Upper lobe of right lung (tissue), 1 donor: Measurements from ENCODE around the gene BHLHE23. TPM values are rescaled to one million over a fixed set of nuclear protein-coding genes. Genes with fewer than 3 reads are reported as not detected.

Source experiments
- ATAC-seq: fragments of 200-7000 bp; cut with Tn5 transposase; one replicate; pipeline ENCODE4 v1.9.1; 2020; ENCODE audit warnings: mild to moderate bottlenecking, moderate library complexity
- DNase-seq: peaks from one replicate; pipeline ENCODE4 v3.0.0-alpha.2; 2020
- H3K27ac ChIP-seq: fragments of 200-600 bp; one replicate; pipeline ENCODE4 v1.8.0; 2022
- H3K27me3 ChIP-seq: fragments of 200-600 bp; one replicate; pipeline ENCODE4 v1.8.0; 2022; ENCODE audit warnings: mild to moderate bottlenecking
- H3K36me3 ChIP-seq: fragments of 200-600 bp; one replicate; pipeline ENCODE4 v1.8.0; 2022
- H3K4me1 ChIP-seq: fragments of 200-600 bp; one replicate; pipeline ENCODE4 v1.8.0; 2022
- H3K4me3 ChIP-seq: fragments of 200-600 bp; one replicate; pipeline ENCODE4 v1.8.0; 2022; ENCODE audit warnings: mild to moderate bottlenecking
- H3K9me3 ChIP-seq: fragments of 200-600 bp; one replicate; pipeline ENCODE4 v1.8.0; 2022
- intact Hi-C: fragments of 100-400 bp; cut with DNase I; formaldehyde crosslinking; loops from one replicate; pipeline ENCODE4 v1.11.0; 2022
- total RNA-seq: library from RNA; stranded (reverse); fragmentation: NEBNext Ultra II Directional; extraction: Animal tissue kit (Norgen Biotek cat#: 25700); gene quantifications from one replicate; pipeline ENCODE4 v1.2.1, GENCODE V29; 2021
- TF ChIP-seq, protein P1 (sequence below): fragments of 200-600 bp; IDR thresholded peaks from one replicate; pipeline ENCODE4 v1.8.0; 2022; ENCODE audit warnings: antibody characterized with exemption
- donor health status: DM: no; HTN: yes; CAD: no; lungs with severe emphysema.

Gene BHLHE23
- total RNA-seq, 1 donor from 2014 or later: not detected

GRCh38 chr20:63007360-63007645, 539 bp upstream of the BHLHE23 start:
- intact Hi-C loops: no loop called here
- Histone ChIP-seq H3K27me3 (peaks cover 98% of the 10 kb centered on the region), H3K27ac (no peak overlapping the region), H3K36me3 (no peaks in the 10 kb centered on the region), H3K9me3 (no peaks in the 10 kb centered on the region), H3K4me3 (no peak overlapping the region), H3K4me1 (peaks cover 7% of the 10 kb centered on the region)
- TF ChIP-seq, protein P1, sequence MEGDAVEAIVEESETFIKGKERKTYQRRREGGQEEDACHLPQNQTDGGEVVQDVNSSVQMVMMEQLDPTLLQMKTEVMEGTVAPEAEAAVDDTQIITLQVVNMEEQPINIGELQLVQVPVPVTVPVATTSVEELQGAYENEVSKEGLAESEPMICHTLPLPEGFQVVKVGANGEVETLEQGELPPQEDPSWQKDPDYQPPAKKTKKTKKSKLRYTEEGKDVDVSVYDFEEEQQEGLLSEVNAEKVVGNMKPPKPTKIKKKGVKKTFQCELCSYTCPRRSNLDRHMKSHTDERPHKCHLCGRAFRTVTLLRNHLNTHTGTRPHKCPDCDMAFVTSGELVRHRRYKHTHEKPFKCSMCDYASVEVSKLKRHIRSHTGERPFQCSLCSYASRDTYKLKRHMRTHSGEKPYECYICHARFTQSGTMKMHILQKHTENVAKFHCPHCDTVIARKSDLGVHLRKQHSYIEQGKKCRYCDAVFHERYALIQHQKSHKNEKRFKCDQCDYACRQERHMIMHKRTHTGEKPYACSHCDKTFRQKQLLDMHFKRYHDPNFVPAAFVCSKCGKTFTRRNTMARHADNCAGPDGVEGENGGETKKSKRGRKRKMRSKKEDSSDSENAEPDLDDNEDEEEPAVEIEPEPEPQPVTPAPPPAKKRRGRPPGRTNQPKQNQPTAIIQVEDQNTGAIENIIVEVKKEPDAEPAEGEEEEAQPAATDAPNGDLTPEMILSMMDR: no peak
- ATAC-seq (no peak), DNase-seq (no peak)

GRCh38 chr20:63005862-63006539, 763 bp downstream of the BHLHE23 start:
- Histone ChIP-seq H3K4me1 (peaks cover 7% of the 10 kb centered on the region), H3K27ac (no peak overlapping the region), H3K36me3 (no peaks in the 10 kb centered on the region), H3K9me3 (no peaks in the 10 kb centered on the region), H3K27me3 (peaks cover 97% of the 10 kb centered on the region), H3K4me3 (no peak overlapping the region)
- intact Hi-C loops: no loop called here
- no peak for DNase-seq
- no peak for ATAC-seq
- TF ChIP-seq, protein P1: no peak

- no peaks in the 10 kb centered on the region for H3K36me3 ChIP-seq
- no peaks in the 10 kb centered on the region for H3K9me3 ChIP-seq
- no peak for ATAC-seq
- H3K27ac ChIP-seq: no peak overlapping the region
- H3K4me3 ChIP-seq: no peak overlapping the region
- TF ChIP-seq, protein P1: no peak
- intact Hi-C loops: no loop called here
- peaks cover 96% of the 10 kb centered on the region for H3K27me3 ChIP-seq
- peaks cover 7% of the 10 kb centered on the region for H3K4me1 ChIP-seq
- no peak for DNase-seq
These were observed 1.4 kb downstream of the BHLHE23 start for GRCh38 chr20:63005365-63005861.

GRCh38 chr20:63004607-63005364, 2.0 kb downstream of the BHLHE23 start:
- H3K27ac ChIP-seq: no peak overlapping the region
- TF ChIP-seq, protein P1: no peak
- no peaks in the 10 kb centered on the region for H3K36me3 ChIP-seq
- H3K4me3 ChIP-seq: no peak overlapping the region
- intact Hi-C loops: no loop called here
- DNase-seq: no peak
- ATAC-seq: no peak
- H3K27me3 ChIP-seq: peaks cover 96% of the 10 kb centered on the region
- peaks cover 7% of the 10 kb centered on the region for H3K4me1 ChIP-seq
- no peaks in the 10 kb centered on the region for H3K9me3 ChIP-seq

DNA sequence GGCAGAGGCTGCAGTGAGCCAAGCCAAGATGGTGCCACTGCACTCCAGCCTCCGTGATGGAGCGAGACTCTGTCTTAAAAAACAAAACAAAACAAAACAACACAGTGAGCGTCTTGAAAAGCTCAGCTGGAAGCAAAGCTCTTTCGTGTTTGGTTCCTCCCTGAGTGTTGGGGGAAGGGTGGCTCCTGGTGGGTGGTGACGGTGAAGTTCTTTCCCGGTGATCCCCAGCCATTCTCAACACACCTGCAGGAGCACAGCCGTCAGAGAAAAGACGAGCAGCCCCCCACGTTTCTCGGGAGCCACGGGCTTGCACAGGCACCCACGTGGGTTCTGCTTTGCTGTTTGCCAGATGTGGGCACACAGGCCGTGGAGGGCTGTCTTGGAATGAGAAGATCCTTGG, 3.2 kb downstream of the BHLHE23 start:
- Histone ChIP-seq H3K27me3 (peaks cover 94% of the 10 kb centered on the region), H3K4me1 (no peaks in the 10 kb centered on the region), H3K36me3 (no peaks in the 10 kb centered on the region), H3K4me3 (no peak overlapping the region), H3K9me3 (no peaks in the 10 kb centered on the region), H3K27ac (no peak overlapping the region)
- DNase-seq (no peak), ATAC-seq (no peak)
- intact Hi-C loops: no loop called here
- TF ChIP-seq, protein P1: no peak
